NCI-H748 treated with DMSO at 0.1 percent for 48 hours (cell line): ENCODE results near the gene DRC1.
"Not testable (repeated sequence)": the region's sequence is repeated elsewhere in the genome, so short reads cannot be mapped to it uniquely, and the experiment has no call there.

ENCODE experiments used
- DNase-seq: peaks from one replicate; lab custom pipeline; 2025; lab: John Stamatoyannopoulos, UW

DRC1 gene

GRCh38 chr2:26401739-26402541, at the start of gene DRC1:
Gene DRC1, plus strand, starts transcription at chr2:26401920. Its CDS starts 70 bp downstream, at chr2:26401990.
- peak; percentile 67 for DNase-seq

- DNase-seq, result no peak
These were observed 48.8 kb upstream of the DRC1 start for GRCh38 chr2:26352892-26353291.

GRCh38 chr2:26354469-26354868, 47.3 kb upstream of the DRC1 start:
- not testable (repeated sequence) for DNase-seq

GRCh38 chr2:26355038-26355995, 46.4 kb upstream of the DRC1 start:
- DNase-seq, result no peak

GRCh38 chr2:26356111-26356510, 45.6 kb upstream of the DRC1 start:
- no peak for DNase-seq

GRCh38 chr2:26356771-26357170, 44.9 kb upstream of the DRC1 start:
- DNase-seq, result no peak

GRCh38 chr2:26359886-26360473, 41.7 kb upstream of the DRC1 start:
- no peak for DNase-seq

GRCh38 chr2:26363323-26363722, 38.4 kb upstream of the DRC1 start:
- no peak for DNase-seq

- DNase-seq, result no peak
These were observed 37.8 kb upstream of the DRC1 start for GRCh38 chr2:26363958-26364357.

GRCh38 chr2:26364669-26365068, 37.1 kb upstream of the DRC1 start:
- no peak for DNase-seq

GRCh38 chr2:26366957-26367356, 34.8 kb upstream of the DRC1 start:
- no peak for DNase-seq

- DNase-seq, result not testable (repeated sequence)
These were observed 32.1 kb upstream of the DRC1 start for GRCh38 chr2:26369664-26370063.

GRCh38 chr2:26370909-26371308, 30.8 kb upstream of the DRC1 start:
- DNase-seq, result not testable (repeated sequence)

- no peak for DNase-seq
These were observed 24.9 kb upstream of the DRC1 start for GRCh38 chr2:26376799-26377198.

- DNase-seq, result no peak
These were observed 21.4 kb upstream of the DRC1 start for GRCh38 chr2:26380281-26380680.

- DNase-seq, result no peak
These were observed 19.2 kb upstream of the DRC1 start for GRCh38 chr2:26382564-26382963.

GRCh38 chr2:26384183-26384582, 17.5 kb upstream of the DRC1 start:
- no peak for DNase-seq

GRCh38 chr2:26384597-26384996, 17.1 kb upstream of the DRC1 start:
- no peak for DNase-seq

GRCh38 chr2:26387189-26387588, 14.5 kb upstream of the DRC1 start:
- no peak for DNase-seq

GRCh38 chr2:26394694-26395093, 7.0 kb upstream of the DRC1 start:
- DNase-seq, result no peak

GRCh38 chr2:26395394-26395793, 6.3 kb upstream of the DRC1 start:
- DNase-seq, result no peak

GRCh38 chr2:26396734-26397298, 4.9 kb upstream of the DRC1 start:
- DNase-seq, result no peak
